ENCODE data around the gene ZNF174. TPM values are rescaled to one million over a fixed set of nuclear protein-coding genes. Genes with fewer than 3 reads are reported as not detected.

Gene ZNF174
- total RNA-seq, 4 donors from 2014 or later: 8.4 to 14.9 (median 9.7) TPM

DNA sequence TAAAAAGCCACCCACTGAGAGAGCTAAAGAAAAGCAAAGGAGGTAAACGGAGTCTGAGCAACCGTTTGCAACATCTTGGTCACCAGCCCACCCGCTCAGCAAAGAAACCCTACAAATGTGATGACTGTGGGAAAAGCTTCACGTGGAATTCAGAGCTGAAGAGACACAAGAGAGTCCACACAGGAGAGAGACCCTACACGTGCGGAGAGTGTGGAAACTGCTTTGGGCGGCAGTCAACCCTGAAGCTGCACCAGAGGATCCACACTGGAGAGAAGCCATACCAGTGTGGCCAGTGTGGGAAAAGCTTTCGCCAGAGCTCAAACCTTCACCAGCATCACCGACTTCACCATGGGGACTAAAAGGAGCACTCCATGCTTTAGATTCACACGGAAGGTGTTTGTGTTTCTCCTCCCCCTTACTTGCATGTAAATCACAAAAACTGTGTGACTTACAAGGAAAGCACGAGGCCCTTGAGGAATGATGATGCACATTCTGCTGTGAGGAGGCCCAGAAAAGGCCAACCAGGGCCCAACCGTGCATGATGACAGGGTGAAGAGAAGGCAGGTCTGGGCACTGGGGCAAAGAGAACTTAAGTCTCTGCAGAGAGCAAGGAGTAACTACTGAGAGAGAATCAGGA, 7.7 kb downstream of the ZNF174 start:
- Histone ChIP-seq H3K4me1 (no peaks in the 10 kb centered on the region), H3K9me3 (peaks cover 59% of the 10 kb centered on the region), H3K27me3 (no peaks in the 10 kb centered on the region), H3K4me3 (no peak overlapping the region), H3K36me3 (peaks cover 55% of the 10 kb centered on the region), H3K27ac (no peak overlapping the region)
- DNase-seq (ENCODE audit: low spot score in 2 of 2): no peak
- 97% methylated on average over 12 of the region's 12 CpGs for WGBS
- TF ChIP-seq POLR2A (IDR thresholded peaks at IDR 0.05) (no peak), POLR2AphosphoS5 (IDR thresholded peaks at IDR 0.05) (no peak), EP300 (IDR thresholded peaks at IDR 0.05) (no peak)
- TF ChIP-seq, protein P1, sequence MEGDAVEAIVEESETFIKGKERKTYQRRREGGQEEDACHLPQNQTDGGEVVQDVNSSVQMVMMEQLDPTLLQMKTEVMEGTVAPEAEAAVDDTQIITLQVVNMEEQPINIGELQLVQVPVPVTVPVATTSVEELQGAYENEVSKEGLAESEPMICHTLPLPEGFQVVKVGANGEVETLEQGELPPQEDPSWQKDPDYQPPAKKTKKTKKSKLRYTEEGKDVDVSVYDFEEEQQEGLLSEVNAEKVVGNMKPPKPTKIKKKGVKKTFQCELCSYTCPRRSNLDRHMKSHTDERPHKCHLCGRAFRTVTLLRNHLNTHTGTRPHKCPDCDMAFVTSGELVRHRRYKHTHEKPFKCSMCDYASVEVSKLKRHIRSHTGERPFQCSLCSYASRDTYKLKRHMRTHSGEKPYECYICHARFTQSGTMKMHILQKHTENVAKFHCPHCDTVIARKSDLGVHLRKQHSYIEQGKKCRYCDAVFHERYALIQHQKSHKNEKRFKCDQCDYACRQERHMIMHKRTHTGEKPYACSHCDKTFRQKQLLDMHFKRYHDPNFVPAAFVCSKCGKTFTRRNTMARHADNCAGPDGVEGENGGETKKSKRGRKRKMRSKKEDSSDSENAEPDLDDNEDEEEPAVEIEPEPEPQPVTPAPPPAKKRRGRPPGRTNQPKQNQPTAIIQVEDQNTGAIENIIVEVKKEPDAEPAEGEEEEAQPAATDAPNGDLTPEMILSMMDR (IDR thresholded peaks at IDR 0.05): no peak

DNA sequence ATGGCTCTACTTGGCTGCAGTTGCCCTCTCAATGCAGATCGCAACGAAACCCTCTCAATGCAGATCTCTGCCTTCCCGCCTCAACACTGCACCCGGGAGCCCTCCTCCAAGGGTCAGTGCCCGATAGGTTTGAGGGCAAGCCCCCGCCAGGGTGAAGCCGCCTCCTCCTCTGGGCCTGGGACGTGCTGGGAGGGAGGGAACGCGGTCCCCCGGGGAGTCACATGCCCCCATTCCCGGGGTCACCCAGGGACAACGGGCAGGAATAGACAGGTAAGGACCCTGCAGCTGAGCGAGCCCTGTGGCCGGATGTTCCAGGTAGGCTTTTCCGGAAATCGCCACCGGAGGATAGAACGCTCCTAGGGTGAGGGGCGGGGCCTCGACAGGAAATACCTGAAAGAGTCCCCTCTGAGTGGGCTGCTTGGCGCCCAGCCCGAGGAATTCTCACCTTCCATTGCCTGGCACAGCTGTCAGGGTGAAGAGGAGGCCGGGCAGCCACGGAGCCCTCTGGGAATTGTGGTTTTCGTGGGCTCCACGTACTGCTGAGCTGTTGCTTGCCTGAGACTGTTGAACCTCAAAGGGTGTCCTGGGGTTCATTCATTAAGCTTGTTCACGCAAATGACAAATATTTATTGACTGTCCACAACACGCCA, 12.8 kb downstream of the ZNF174 start:
- H3K27ac ChIP-seq: no peak overlapping the region
- no peaks in the 10 kb centered on the region for H3K27me3 ChIP-seq
- no peaks in the 10 kb centered on the region for H3K4me1 ChIP-seq
- WGBS: 48% methylated on average over 26 of the region's 29 CpGs
- peaks cover 4% of the 10 kb centered on the region for H3K36me3 ChIP-seq
- DNase-seq (ENCODE audit: low spot score in 2 of 2): no peak
- no peak overlapping the region for H3K4me3 ChIP-seq
- TF ChIP-seq POLR2AphosphoS5 (IDR thresholded peaks at IDR 0.05): no peak
- no peak for TF ChIP-seq EP300 (IDR thresholded peaks at IDR 0.05)
- TF ChIP-seq, protein P1 (IDR thresholded peaks at IDR 0.05): no peak
- TF ChIP-seq POLR2A (IDR thresholded peaks at IDR 0.05): no peak
- H3K9me3 ChIP-seq: peaks cover 60% of the 10 kb centered on the region

DNA sequence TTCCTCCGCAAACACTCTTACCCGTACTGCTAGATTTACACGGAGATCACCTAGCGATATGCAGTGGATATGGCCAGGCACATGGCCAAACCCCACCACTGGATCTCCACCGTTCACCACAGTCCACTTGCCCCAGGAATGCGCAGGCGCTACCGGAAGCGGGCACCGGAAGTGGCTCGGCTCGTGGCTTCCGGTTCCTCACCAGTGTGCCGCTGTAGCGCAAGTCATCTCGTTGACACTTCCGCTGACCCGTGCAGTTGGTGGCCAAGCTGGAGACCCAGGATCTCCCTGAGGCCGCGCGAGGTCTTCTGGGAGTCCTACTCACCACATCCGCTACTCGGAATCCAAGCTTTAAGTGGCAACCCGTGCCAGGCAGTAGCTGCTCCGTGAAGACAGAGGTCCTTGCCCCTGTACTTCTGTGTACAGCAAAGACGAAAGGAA, 30.8 kb downstream of the ZNF174 start:
- no peak overlapping the region for H3K27ac ChIP-seq
- WGBS: 76% methylated on average over 25 of the region's 26 CpGs
- no peaks in the 10 kb centered on the region for H3K27me3 ChIP-seq
- peaks cover 8% of the 10 kb centered on the region for H3K36me3 ChIP-seq
- TF ChIP-seq POLR2AphosphoS5 (IDR thresholded peaks at IDR 0.05) (no peak), EP300 (IDR thresholded peaks at IDR 0.05) (no peak)
- DNase-seq (ENCODE audit: low spot score in 2 of 2): peak in 1 of 2 donors; percentile 66
- peak overlapping the region; percentile 24 for H3K4me3 ChIP-seq
- no peaks in the 10 kb centered on the region for H3K4me1 ChIP-seq
- no peaks in the 10 kb centered on the region for H3K9me3 ChIP-seq

DNA sequence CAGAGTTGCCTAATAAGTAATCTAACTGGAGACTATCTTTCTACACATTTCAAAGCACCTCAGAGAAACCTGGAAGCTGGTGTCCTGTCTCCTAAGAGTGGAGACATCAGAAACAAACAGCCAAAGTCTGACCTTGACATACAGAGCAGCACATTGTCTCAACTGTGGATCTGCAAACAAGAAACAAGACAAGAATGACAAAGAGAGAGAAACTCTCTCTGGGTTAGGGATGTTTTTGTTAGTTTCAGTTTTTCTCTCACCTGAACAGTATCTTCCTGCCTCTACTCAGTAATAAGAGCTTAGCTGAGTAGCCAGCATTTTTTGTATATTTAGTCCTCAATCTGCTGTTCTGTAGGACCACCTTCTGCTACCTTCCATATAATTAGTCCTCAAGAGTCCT, 33.4 kb downstream of the ZNF174 start:
- DNase-seq (ENCODE audit: low spot score in 2 of 2): no peak
- H3K27ac ChIP-seq: no peak overlapping the region
- no peaks in the 10 kb centered on the region for H3K9me3 ChIP-seq
- no peak for TF ChIP-seq EP300 (IDR thresholded peaks at IDR 0.05)
- TF ChIP-seq, protein P1 (IDR thresholded peaks at IDR 0.05): no peak
- no peak for TF ChIP-seq POLR2A (IDR thresholded peaks at IDR 0.05)
- TF ChIP-seq POLR2AphosphoS5 (IDR thresholded peaks at IDR 0.05): no peak
- H3K27me3 ChIP-seq: no peaks in the 10 kb centered on the region
- H3K4me1 ChIP-seq: no peaks in the 10 kb centered on the region
- H3K36me3 ChIP-seq: peaks cover 14% of the 10 kb centered on the region
- H3K4me3 ChIP-seq: no peak overlapping the region

DNA sequence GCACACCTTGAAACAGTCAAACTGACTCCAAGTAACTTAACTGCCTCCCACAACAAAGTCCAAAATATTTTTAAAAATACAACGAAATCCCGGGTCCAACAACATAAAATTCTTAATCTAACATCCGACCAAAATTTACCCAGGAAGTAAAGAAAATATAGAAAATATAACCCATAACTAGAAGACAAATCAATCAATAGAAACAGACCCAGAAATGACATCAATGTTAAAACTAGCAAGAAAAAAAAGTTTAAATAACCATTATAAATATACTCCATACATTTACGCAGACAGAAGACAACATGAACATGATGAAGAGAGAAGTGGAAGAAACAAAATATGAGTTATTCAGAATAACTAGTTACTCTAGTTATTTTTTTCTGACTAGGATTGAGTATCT, 38.6 kb downstream of the ZNF174 start:
- no peak overlapping the region for H3K4me3 ChIP-seq
- peaks cover 6% of the 10 kb centered on the region for H3K4me1 ChIP-seq
- DNase-seq (ENCODE audit: low spot score in 2 of 2): no peak
- peaks cover 23% of the 10 kb centered on the region for H3K36me3 ChIP-seq
- WGBS: 92% methylated on average over 4 of the region's 4 CpGs
- TF ChIP-seq EP300 (IDR thresholded peaks at IDR 0.05) (no peak), POLR2AphosphoS5 (IDR thresholded peaks at IDR 0.05) (no peak), POLR2A (IDR thresholded peaks at IDR 0.05) (no peak)
- TF ChIP-seq, protein P1 (IDR thresholded peaks at IDR 0.05): no peak
- H3K9me3 ChIP-seq: no peaks in the 10 kb centered on the region
- H3K27ac ChIP-seq: no peak overlapping the region
- H3K27me3 ChIP-seq: no peaks in the 10 kb centered on the region
